HFF-Myc (cell line): ENCODE measurements around the gene VIPAS39.

Experiments
- DNase-seq: peaks from one replicate; pipeline ENCODE4 v3.0.0-alpha.2; 2011; ENCODE audit warnings: low read depth; ENCODE audit errors: extremely low read depth
- H3K4me3 ChIP-seq: replicated peaks from 2 replicates; pipeline ENCODE4 v1.5.1; 2011; ENCODE audit warnings: low read depth, mild to moderate bottlenecking, control low read depth, low read length
- CTCF ChIP-seq: IDR thresholded peaks from 2 replicates; pipeline ENCODE4 v1.5.1; 2012; ENCODE audit warnings: mild to moderate bottlenecking, low read depth, low read length, control low read depth; ENCODE audit errors: missing control alignments

The VIPAS39 gene

GRCh38 chr14:77470224-77470870, 12.9 kb upstream of the VIPAS39 start:
- no peak overlapping the region for H3K4me3 ChIP-seq
- DNase-seq = no peak
- no peak for TF ChIP-seq CTCF

- TF ChIP-seq CTCF = no peak
- DNase-seq = no peak
- H3K4me3 ChIP-seq = no peak overlapping the region
These were observed 12.1 kb upstream of the VIPAS39 start for GRCh38 chr14:77469539-77469938.

GRCh38 chr14:77469067-77469505, 11.7 kb upstream of the VIPAS39 start:
- no peak for TF ChIP-seq CTCF
- no peak for DNase-seq
- H3K4me3 ChIP-seq = no peak overlapping the region

GRCh38 chr14:77467801-77468200, 10.4 kb upstream of the VIPAS39 start:
- no peak for TF ChIP-seq CTCF
- no peak for DNase-seq
- no peak overlapping the region for H3K4me3 ChIP-seq

- TF ChIP-seq CTCF = peak; percentile 70
- DNase-seq = peak; percentile 45
- peak overlapping the region; percentile 94 for H3K4me3 ChIP-seq
These were observed 1.8 kb upstream of the VIPAS39 start for GRCh38 chr14:77459072-77459723.

GRCh38 chr14:77458249-77458950, 999 bp upstream of the VIPAS39 start:
- TF ChIP-seq CTCF = no peak
- peak overlapping the region; percentile 94 for H3K4me3 ChIP-seq
- no peak for DNase-seq
